ENCODE measurements around the gene SKIC8.

- TF ChIP-seq CTCF (IDR thresholded peaks at IDR 0.05; ENCODE audit: low read length) (no peak), EZH2 (IDR thresholded peaks at IDR 0.05; ENCODE audit: borderline replicate concordance, low read length) (no peak)
Measured at GRCh38 chr15:78342021-78342420, 42.6 kb upstream of the SKIC8 start.

All from OCI-LY1 (cell line).